Measurements from ENCODE around the gene NLK.

Gene NLK

DNA sequence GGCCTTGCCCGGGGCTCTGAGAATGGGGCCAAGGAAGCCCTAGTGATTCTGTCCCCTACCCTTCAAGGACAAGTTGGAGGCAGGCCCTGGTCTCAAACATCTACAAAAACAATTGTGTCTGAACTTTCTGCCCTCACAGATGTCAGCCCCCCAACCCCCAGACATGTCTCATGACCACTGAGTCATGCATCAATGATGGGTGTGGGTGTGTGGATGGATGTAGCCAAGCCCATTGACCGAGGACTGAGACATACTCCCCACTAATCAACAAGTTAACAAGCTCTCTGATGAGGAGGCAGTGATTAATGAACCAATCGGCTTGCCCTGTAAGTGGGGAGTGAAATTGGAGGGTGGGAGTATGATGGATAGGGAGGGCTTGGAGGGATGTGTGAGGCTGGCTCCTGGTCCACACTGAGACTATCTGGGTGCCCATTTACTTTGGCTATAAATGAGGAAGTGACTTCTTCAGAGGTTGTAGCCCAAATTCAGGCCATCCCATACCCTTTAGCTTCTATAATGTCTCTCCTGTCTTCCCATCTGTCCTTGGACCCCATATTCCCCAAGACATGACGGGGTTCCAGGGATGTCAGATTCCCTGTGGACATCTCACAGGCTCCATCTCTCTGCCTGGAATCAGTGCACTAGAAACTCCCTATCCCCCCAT, 179.4 kb downstream of the NLK start:
- no peaks in the 10 kb centered on the region for H3K4me1 ChIP-seq
- TF ChIP-seq, protein P1, sequence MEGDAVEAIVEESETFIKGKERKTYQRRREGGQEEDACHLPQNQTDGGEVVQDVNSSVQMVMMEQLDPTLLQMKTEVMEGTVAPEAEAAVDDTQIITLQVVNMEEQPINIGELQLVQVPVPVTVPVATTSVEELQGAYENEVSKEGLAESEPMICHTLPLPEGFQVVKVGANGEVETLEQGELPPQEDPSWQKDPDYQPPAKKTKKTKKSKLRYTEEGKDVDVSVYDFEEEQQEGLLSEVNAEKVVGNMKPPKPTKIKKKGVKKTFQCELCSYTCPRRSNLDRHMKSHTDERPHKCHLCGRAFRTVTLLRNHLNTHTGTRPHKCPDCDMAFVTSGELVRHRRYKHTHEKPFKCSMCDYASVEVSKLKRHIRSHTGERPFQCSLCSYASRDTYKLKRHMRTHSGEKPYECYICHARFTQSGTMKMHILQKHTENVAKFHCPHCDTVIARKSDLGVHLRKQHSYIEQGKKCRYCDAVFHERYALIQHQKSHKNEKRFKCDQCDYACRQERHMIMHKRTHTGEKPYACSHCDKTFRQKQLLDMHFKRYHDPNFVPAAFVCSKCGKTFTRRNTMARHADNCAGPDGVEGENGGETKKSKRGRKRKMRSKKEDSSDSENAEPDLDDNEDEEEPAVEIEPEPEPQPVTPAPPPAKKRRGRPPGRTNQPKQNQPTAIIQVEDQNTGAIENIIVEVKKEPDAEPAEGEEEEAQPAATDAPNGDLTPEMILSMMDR (IDR thresholded peaks at IDR 0.05; ENCODE audit: low read depth, low read length), result no peak
- H3K4me3 ChIP-seq (ENCODE audit: low read depth, low read length), result no peak overlapping the region
- H3K27me3 ChIP-seq, result no peaks in the 10 kb centered on the region
- DNase-seq, result no peak
- no peaks in the 10 kb centered on the region for H3K36me3 ChIP-seq
- no peaks in the 10 kb centered on the region for H3K9me3 ChIP-seq

DNA sequence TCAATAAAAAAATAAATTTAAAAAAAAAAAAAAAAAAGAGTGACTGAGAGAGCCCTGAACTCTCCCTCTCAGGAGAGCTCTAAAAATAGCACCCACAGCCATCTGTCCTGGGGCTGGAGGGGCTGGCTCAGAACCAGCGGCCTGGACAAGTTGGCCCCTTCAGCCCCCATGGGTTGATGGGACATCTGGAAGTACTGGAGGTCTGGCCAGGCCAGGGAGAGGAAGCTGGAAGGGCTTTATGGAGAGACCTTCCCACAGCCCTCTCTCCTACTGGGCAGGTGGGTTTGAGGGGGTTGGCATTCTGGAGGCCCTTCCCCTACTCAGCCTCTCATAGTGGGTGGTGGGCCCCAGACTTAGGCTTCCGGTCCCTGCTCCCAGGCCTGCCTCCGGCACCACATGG, 182.8 kb downstream of the NLK start:
- TF ChIP-seq, protein P1 (IDR thresholded peaks at IDR 0.05; ENCODE audit: low read depth, low read length), result no peak
- no peaks in the 10 kb centered on the region for H3K27me3 ChIP-seq

DNA sequence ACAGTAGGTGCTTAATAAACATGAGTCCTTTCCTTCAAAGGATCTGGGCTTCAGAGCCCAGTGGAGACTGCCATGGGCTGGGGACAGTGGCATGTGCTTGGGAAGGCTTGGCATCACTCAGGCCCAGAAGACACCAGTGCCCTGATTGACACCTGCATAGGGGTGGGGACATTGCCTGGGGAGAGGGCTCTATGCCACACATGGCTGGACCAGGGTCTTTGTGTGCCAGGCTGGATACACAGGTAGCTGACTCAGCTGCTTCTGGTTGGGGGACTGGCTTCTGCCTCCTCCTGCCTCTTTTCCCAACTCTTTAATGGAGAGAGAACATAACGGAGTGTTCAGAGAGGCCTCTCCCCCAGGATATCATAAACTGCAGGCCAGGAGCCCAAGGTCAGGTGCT, 183.4 kb downstream of the NLK start:
- Histone ChIP-seq H3K4me3 (ENCODE audit: low read depth, low read length) (no peak overlapping the region), H3K4me1 (no peaks in the 10 kb centered on the region), H3K36me3 (no peaks in the 10 kb centered on the region), H3K9me3 (no peaks in the 10 kb centered on the region), H3K27me3 (no peaks in the 10 kb centered on the region)
- DNase-seq, result no peak
- TF ChIP-seq, protein P1 (IDR thresholded peaks at IDR 0.05; ENCODE audit: low read depth, low read length), result no peak

More for the DNA sequence above, 182.8 kb downstream of the NLK start:
- Histone ChIP-seq H3K9me3 (no peaks in the 10 kb centered on the region), H3K4me1 (no peaks in the 10 kb centered on the region), H3K4me3 (ENCODE audit: low read depth, low read length) (no peak overlapping the region), H3K36me3 (no peaks in the 10 kb centered on the region)
- DNase-seq, result no peak

DNA sequence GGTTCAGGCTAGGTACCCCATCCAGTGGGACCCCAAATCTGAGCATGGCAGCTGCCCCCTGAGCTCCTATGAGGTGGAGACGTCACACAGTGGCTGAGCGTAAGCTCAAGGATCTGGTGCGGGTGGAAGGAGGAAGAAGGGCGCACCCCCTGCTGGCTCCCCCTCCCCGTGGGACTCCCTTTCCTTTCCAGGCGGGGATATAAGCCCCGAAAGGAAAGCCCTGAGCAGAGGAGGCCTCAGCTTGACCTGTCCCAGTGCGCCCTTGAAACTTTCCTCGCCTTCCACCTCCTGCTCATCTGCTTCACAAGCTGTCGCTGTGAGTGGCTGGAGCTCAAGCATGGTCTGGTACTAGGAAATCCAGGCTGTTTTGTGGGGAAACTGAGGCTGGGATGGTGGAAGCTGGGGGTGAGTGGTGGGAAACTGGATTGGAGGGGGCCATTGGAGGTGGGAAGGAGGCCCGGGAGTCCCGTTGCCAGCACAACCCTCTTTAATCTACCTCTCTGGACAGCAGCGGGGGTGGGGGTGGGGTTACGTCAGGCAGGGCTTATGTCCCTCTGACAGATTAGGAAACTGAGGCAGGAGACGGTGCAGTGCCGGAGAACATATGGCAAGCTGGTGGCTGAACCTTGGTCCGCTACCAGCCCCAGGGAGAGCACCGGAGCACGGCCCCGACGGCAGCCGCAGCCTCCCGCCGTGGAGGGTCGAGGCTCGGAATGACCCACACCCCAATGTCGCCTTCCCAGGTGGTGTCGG, 184.3 kb downstream of the NLK start:
- TF ChIP-seq, protein P1 (IDR thresholded peaks at IDR 0.05; ENCODE audit: low read depth, low read length), result no peak
- H3K4me1 ChIP-seq, result no peaks in the 10 kb centered on the region
- H3K27me3 ChIP-seq, result no peaks in the 10 kb centered on the region
- no peak overlapping the region for H3K4me3 ChIP-seq (ENCODE audit: low read depth, low read length)
- no peaks in the 10 kb centered on the region for H3K36me3 ChIP-seq
- no peaks in the 10 kb centered on the region for H3K9me3 ChIP-seq
- no peak for DNase-seq

DNA sequence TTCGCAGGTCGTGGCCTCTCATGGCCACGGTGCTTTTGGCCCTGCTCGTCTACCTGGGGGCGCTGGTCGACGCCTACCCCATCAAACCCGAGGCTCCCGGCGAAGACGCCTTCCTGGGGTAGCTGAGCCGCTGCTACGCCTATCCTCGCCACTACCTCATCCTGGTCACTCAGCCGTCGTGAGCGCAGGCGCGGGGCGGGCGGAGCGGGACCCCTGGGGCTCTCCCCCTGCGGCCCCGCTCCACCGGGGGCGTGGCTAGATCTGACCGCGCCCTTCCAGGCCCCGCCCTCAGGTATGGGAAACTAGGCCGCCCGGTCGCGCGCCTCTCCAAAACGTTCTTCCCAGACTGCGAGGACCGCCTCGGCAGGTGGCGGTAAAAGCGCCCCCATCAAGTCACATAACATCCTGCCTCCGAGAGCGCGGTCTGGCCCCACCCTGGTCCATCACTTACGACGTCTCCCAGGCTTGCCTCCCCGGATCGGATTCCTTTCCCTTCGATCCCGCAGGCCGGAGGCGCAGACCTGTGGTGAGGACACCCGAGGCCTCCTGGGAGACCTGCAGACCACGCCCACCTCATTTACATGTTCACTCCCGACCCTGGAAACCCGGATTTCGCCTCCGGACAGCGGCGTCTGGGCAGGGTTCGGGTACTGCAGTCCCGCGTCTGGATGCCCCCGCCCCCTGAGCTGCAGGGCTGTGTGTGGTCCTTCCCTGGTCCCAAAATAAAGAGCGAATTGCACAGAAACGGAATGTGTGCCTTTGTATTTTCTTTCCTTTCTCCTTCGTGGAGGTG, 185.0 kb downstream of the NLK start:
- TF ChIP-seq, protein P1 (IDR thresholded peaks at IDR 0.05; ENCODE audit: low read depth, low read length), result no peak
- H3K9me3 ChIP-seq, result no peaks in the 10 kb centered on the region
- DNase-seq, result peak; percentile 21
- H3K36me3 ChIP-seq, result no peaks in the 10 kb centered on the region
- H3K4me1 ChIP-seq, result no peaks in the 10 kb centered on the region
- peak overlapping the region; percentile 8; the same call in 1 of the 2 replicates for H3K4me3 ChIP-seq (ENCODE audit: low read depth, low read length)
- no peaks in the 10 kb centered on the region for H3K27me3 ChIP-seq

Data from BE2C (cell line).